HL-60 (cell line): ENCODE measurements around the gene ARHGAP21.

Source experiments
- DNase-seq, 2 experiments: peaks; one replicate each; pipeline ENCODE4 v3.0.0-alpha.2; 2010 to 2020; ENCODE audit warnings: low read depth in 1 of 2, low spot score in 1 of 2
- H3K27ac ChIP-seq: fragments of 250-450 bp; sonication (Bioruptor Pico); replicated peaks from 2 replicates; pipeline ENCODE4 v1.5.1; 2020; ENCODE audit warnings: mild to moderate bottlenecking, moderate library complexity
- H3K27me3 ChIP-seq: fragments of 250-450 bp; sonication (Bioruptor Pico); 2 replicates; pipeline ENCODE4 v1.5.1; 2021; ENCODE audit warnings: mild to moderate bottlenecking, moderate library complexity; ENCODE audit not compliant: insufficient read depth, poor library complexity, severe bottlenecking
- H3K4me3 ChIP-seq: replicated peaks from 2 replicates; pipeline ENCODE4 v1.5.1; 2011; ENCODE audit warnings: mild to moderate bottlenecking, control low read depth, low read length; ENCODE audit not compliant: insufficient read depth
- GABPA ChIP-seq: IDR thresholded peaks from 2 replicates; pipeline ENCODE4 v1.6.1; 2012; ENCODE audit warnings: low read depth
- POLR2AphosphoS5 ChIP-seq: IDR thresholded peaks from 2 replicates; pipeline ENCODE4 v1.6.1; 2012; ENCODE audit warnings: low read depth
- SPI1 ChIP-seq: IDR thresholded peaks from 2 replicates; pipeline ENCODE4 v1.6.1; 2012; ENCODE audit warnings: low read depth, mild to moderate bottlenecking, borderline replicate concordance
- TF ChIP-seq, protein P1 (sequence below): IDR thresholded peaks from 2 replicates; pipeline ENCODE4 v1.6.1; 2012; ENCODE audit warnings: low read depth; ENCODE audit not compliant: insufficient replicate concordance
- TF ChIP-seq, protein P2 (sequence below): IDR thresholded peaks from one replicate; pipeline ENCODE4 v1.5.1; 2011; ENCODE audit warnings: low read length, control low read depth, inconsistent platforms; ENCODE audit not compliant: insufficient read depth

The ARHGAP21 gene

DNA sequence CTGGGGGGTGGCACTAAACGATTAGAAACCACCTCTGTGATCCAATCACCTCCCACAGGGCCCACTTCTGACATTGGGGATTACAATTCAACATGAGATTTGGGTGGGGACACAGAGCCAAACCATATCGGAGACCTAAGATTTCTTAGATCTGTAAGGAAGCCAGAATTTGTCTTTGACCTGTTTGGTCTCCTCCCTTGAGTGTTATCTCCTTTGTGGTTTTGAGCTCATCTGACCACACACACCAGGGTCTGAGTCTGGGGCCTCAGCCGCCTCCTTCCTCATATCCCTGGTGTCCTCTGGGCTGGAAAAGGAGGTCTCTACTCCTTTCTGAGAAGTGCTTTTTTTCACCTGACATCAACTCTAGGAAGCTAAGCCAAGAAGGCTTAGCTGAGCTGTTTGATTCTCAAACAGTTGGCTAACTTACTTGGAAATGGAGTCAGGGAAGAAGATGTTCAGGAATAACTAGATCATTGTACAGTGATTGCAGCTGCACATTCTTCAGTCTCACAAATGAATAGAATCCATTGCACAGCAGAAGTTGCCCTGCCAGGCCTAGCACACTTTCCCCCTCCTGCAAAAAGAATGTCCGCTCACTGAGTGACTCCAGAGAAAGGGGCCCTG is 167.4 kb downstream of the ARHGAP21 start:
- Histone ChIP-seq H3K27me3 (no peaks in the 10 kb centered on the region), H3K27ac (no peak overlapping the region), H3K4me3 (no peak overlapping the region)
- TF ChIP-seq, protein P1, sequence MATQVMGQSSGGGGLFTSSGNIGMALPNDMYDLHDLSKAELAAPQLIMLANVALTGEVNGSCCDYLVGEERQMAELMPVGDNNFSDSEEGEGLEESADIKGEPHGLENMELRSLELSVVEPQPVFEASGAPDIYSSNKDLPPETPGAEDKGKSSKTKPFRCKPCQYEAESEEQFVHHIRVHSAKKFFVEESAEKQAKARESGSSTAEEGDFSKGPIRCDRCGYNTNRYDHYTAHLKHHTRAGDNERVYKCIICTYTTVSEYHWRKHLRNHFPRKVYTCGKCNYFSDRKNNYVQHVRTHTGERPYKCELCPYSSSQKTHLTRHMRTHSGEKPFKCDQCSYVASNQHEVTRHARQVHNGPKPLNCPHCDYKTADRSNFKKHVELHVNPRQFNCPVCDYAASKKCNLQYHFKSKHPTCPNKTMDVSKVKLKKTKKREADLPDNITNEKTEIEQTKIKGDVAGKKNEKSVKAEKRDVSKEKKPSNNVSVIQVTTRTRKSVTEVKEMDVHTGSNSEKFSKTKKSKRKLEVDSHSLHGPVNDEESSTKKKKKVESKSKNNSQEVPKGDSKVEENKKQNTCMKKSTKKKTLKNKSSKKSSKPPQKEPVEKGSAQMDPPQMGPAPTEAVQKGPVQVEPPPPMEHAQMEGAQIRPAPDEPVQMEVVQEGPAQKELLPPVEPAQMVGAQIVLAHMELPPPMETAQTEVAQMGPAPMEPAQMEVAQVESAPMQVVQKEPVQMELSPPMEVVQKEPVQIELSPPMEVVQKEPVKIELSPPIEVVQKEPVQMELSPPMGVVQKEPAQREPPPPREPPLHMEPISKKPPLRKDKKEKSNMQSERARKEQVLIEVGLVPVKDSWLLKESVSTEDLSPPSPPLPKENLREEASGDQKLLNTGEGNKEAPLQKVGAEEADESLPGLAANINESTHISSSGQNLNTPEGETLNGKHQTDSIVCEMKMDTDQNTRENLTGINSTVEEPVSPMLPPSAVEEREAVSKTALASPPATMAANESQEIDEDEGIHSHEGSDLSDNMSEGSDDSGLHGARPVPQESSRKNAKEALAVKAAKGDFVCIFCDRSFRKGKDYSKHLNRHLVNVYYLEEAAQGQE: no peak
- DNase-seq: no peak

DNA sequence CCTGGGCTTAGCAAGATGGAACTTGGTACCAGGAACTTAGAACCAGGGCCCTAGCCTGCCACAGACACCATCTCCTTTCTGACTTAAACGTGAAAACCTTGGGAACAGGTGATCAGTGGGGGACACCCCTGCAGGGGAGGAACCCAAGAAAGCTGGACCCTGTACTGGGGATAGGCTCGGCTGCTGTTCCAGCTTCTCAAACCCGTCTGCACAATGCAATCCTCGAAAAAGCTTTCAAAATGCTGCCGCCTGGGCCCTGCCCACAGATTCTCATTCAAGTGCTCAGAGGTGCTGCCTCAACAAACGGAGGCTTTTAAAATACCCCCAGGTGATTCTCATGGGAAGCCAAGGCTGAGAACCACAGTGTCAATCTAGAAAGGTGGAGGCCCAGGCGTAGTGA is 169.7 kb downstream of the ARHGAP21 start:
- Histone ChIP-seq H3K4me3 (no peak overlapping the region), H3K27me3 (no peaks in the 10 kb centered on the region), H3K27ac (no peak overlapping the region)
- TF ChIP-seq, protein P2, sequence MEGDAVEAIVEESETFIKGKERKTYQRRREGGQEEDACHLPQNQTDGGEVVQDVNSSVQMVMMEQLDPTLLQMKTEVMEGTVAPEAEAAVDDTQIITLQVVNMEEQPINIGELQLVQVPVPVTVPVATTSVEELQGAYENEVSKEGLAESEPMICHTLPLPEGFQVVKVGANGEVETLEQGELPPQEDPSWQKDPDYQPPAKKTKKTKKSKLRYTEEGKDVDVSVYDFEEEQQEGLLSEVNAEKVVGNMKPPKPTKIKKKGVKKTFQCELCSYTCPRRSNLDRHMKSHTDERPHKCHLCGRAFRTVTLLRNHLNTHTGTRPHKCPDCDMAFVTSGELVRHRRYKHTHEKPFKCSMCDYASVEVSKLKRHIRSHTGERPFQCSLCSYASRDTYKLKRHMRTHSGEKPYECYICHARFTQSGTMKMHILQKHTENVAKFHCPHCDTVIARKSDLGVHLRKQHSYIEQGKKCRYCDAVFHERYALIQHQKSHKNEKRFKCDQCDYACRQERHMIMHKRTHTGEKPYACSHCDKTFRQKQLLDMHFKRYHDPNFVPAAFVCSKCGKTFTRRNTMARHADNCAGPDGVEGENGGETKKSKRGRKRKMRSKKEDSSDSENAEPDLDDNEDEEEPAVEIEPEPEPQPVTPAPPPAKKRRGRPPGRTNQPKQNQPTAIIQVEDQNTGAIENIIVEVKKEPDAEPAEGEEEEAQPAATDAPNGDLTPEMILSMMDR: no peak
- TF ChIP-seq GABPA (no peak), SPI1 (no peak), POLR2AphosphoS5 (no peak)
- TF ChIP-seq, protein P1: no peak
- DNase-seq: no peak

DNA sequence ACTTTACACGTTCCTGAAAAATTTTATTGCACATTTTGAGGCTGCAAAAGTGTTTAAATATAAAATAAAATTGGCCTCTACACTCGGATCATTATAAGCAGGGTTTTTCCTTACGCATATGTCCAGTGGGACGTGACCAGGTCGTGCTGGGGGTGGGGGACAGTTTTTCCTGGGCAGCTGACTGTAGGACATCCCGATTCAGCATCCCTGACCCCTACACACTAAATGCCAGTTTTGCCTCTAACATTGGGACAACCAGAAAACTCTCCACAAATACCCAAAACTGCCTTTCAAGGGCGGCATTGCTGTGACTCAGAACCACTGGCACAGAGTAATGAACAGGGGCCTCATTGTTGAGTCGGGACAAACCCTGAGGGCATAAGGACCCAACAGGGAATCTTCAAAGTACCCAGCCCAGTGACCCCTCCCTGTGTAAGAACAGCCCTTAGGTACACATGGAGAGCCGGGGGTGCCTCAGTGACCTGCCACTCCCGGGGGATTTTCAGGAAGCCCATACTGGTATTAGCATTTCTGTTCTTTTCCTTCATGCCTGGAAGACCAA is 170.6 kb downstream of the ARHGAP21 start:
- Histone ChIP-seq H3K27ac (no peak overlapping the region), H3K4me3 (no peak overlapping the region), H3K27me3 (no peaks in the 10 kb centered on the region)
- no peak for TF ChIP-seq GABPA
- TF ChIP-seq, protein P1: no peak
- TF ChIP-seq, protein P2: no peak
- TF ChIP-seq POLR2AphosphoS5: no peak
- TF ChIP-seq SPI1: no peak
- DNase-seq: no peak
